Spinal cord (tissue), 4 donors: ENCODE measurements around the gene NUDCD2. TPM values are rescaled to one million over a fixed set of nuclear protein-coding genes. Genes with fewer than 3 reads are reported as not detected.

Experiments used
- polyA plus RNA-seq, 2 donors: library from polyadenylated mRNA; unstranded; fragments of 120-200 nt; gene quantifications; one replicate each; pipeline ENCODE4 v1.2.1, GENCODE V29; 2013; ENCODE audit not compliant: insufficient read length in 2 of 2
- small RNA-seq: library from RNA; depleted of rRNA; stranded (forward); fragments of <200 nt; gene quantifications from one replicate; pipeline ENCODE3, GENCODE V24; 2014; ENCODE audit warnings: low replicate concordance
- total RNA-seq, 2 donors: library from RNA; depleted of rRNA in 1 of 2; stranded (reverse); fragments of 120-200 nt in 1 of 2; fragments of >200 nt in 1 of 2; gene quantifications; one replicate each; pipeline versions ENCODE4 v1.2.3 to v1.2.4, GENCODE V29; 2013 to 2014

Gene NUDCD2
- total and polyA plus RNA-seq, 4 donors: 16.9 to 68.0 (median 48.2) TPM

Small RNA genes within 50 kb of the gene (small RNA-seq; reads per million reads assigned to genes)
- not detected for gene AC008723.1

Other genes starting within 250 kb of the NUDCD2 start
- gene CCNG1, start 22.5 kb downstream of the NUDCD2 start, total RNA-seq: 100 to 1,000 TPM; 120 to 162 TPM
- 10 to 100 TPM; 71.7 to 72.6 TPM for gene CCNG1, start 22.5 kb downstream of the NUDCD2 start, polyA plus RNA-seq
- 10 to 100 TPM; 11.4 to 12.2 TPM for gene HMMR, start 530 bp upstream of the NUDCD2 start, total RNA-seq
- 1 to 10 TPM; 4.5 to 4.7 TPM for gene HMMR, start 530 bp upstream of the NUDCD2 start, polyA plus RNA-seq
- gene MAT2B, start 45.5 kb upstream of the NUDCD2 start, total RNA-seq: 10 to 100 TPM; 38.5 to 55.0 TPM
- gene MAT2B, start 45.5 kb upstream of the NUDCD2 start, polyA plus RNA-seq: 10 to 100 TPM; 37.5 to 38.6 TPM